GM12865 (cell line): Measurements from ENCODE around the gene ANO3.

Experiments used
- DNase-seq: peaks from one replicate; pipeline ENCODE4 v3.0.0; 2010; ENCODE audit warnings: low read depth
- H3K4me3 ChIP-seq: 2 replicates; pipeline ENCODE4 v1.5.1; 2011; ENCODE audit warnings: mild to moderate bottlenecking, low read depth, low read length, control low read depth
- TF ChIP-seq, protein P1 (sequence below): IDR thresholded peaks from 2 replicates; pipeline ENCODE4 v1.5.1; 2011; ENCODE audit warnings: low read length, control low read depth, low read depth, inconsistent platforms; ENCODE audit not compliant: insufficient read depth; ENCODE audit errors: missing control alignments

ANO3 gene

DNA sequence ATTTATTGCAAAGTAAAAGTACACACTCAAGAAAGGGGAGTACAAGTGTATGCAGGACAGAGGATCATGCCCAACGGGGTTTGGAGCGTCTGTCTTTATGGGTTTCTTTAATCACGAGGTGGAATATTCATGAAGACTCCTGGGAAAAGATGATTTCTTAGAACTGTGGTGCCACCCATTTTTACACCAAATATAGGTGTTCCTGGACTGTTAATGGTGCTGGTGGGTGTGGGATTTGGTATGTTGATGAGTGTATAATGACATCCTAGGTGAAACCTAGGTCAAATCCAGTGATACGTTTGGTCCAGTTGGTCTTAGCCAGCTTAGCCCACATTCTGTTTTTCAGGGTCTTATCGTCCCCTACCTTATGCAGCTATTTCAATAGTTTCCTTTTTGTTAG lies 21.1 kb downstream of the ANO3 start:
- TF ChIP-seq, protein P1, sequence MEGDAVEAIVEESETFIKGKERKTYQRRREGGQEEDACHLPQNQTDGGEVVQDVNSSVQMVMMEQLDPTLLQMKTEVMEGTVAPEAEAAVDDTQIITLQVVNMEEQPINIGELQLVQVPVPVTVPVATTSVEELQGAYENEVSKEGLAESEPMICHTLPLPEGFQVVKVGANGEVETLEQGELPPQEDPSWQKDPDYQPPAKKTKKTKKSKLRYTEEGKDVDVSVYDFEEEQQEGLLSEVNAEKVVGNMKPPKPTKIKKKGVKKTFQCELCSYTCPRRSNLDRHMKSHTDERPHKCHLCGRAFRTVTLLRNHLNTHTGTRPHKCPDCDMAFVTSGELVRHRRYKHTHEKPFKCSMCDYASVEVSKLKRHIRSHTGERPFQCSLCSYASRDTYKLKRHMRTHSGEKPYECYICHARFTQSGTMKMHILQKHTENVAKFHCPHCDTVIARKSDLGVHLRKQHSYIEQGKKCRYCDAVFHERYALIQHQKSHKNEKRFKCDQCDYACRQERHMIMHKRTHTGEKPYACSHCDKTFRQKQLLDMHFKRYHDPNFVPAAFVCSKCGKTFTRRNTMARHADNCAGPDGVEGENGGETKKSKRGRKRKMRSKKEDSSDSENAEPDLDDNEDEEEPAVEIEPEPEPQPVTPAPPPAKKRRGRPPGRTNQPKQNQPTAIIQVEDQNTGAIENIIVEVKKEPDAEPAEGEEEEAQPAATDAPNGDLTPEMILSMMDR: no peak
- no peak overlapping the region for H3K4me3 ChIP-seq
- no peak for DNase-seq

DNA sequence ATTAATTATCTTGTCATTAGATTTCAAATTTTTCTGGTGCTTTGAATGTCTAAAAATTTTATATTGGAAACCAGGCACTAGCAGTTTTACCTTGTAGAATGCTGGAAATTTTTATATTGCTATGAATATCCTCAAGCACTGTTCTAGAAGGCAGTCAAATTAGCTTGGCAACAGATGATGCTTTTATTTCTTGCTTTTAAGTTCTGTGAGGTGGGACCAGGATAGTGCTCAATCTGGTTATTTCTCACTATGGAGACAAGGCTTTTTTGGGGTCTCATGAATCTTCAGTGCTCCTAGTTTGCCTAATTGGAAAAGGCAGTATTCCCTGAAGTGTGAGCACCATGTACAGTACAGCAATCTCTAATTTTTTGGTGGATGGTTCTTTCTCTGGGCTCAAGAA lies 27.1 kb downstream of the ANO3 start:
- TF ChIP-seq, protein P1: no peak
- DNase-seq: no peak
- H3K4me3 ChIP-seq: no peak overlapping the region

DNA sequence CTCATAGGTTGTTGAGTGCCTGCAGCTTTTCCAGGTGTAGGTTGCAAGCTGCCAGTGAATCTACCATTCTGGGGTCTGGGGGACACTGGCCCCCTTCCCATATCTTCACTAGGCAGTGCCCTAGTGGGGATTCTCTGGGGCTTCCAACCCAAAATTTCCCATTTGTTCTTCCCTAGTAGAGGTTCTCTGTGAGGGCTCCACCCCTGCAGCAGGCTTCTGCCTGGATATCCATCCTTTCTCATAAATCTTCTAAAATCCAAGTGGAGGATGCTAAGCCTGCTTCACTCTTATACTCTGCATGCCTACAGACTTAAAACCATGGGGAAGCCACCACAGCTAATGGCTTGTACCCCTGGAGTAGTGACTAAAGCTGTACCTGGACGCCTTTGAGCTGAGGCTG lies 33.4 kb downstream of the ANO3 start:
- TF ChIP-seq, protein P1: no peak
- DNase-seq: no peak
- no peak overlapping the region for H3K4me3 ChIP-seq

DNA sequence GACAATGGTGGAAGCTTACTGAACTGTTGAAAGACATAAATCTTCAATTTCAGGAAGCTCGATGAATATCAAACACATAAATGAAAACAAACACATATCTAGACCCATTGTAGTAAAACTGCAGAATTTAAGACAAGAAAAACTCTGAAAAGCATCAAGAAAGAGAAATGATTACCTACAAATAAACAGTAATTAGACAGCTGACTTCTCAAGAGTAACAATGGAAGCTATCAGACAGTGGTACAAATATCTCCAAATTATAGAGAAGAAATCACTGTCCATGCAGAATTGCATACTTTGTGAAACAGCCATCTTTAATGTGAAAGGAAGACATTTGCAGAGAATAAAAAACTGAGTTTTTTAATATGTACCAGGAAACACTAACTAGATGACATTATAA lies 45.7 kb downstream of the ANO3 start:
- H3K4me3 ChIP-seq: no peak overlapping the region
- TF ChIP-seq, protein P1: no peak
- DNase-seq: no peak

DNA sequence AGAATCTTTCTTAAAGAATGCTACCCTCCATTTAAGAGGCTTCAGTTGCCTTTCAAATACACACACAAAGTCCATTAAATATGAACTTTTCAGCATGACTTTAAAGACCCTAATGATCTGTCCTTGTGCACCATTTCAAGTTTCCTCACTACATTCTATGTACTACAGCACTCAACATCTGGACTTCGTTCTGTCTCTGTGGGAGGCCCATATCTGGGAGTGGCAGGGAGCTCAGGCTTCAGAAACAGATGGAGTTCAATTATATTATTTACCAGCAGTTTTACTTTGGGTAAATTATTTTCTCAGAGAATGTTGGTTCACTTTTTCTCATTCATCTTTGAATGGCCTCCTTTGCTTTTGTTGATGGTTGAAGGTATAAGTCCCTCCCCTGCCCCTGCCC lies 67.4 kb downstream of the ANO3 start:
- no peak overlapping the region for H3K4me3 ChIP-seq
- no peak for DNase-seq
- TF ChIP-seq, protein P1: no peak

DNA sequence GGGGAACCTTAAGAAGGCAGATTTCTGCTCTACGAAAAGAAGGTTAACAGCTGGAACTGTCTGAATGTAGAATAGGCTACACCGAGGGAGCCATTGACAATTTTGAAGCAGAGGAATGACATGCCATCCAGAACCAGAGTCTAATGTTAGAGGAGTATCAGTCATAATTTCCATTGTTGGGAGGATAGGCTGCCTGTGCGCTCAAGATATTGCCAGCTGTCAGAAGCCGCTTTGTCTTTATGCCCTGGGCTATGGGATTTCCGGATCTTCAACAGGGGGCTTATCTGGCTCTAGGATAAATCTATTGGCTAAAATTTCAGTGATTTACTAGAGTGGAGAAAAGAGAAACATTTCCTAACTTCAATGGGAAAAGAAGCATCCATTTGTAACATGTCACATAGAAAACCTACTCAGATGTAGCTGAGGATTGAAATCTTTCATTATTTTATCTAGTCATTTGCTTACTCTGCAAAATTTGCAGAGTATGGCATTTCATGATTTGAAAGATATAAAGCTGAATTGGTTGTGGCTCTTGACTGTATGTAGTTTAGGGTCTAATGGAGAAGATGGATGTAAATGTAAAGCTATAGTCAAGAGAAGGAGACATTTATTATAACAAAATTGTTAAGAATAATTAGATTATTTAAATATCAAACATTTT lies 78.9 kb downstream of the ANO3 start:
- no peak overlapping the region for H3K4me3 ChIP-seq
- DNase-seq: no peak
- TF ChIP-seq, protein P1: no peak

DNA sequence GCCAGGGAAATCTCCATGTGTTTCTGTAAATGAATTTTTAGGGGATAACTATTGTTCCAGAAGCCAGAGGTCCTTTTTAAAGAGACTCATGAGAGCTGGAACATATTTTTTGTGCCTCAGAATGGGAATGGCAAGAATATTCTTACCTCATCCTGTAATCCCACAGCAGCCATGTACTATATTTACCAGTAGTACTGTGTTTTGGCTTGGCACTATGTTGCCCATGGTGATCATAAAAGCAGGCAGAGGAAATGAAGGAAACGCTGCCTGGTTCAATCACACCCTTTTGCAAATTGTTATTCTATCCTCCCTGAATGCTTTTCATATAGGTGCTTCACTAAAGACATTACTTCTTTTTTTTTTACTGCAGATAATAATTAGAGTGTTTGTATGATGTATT lies 81.0 kb downstream of the ANO3 start:
- H3K4me3 ChIP-seq: no peak overlapping the region
- TF ChIP-seq, protein P1: no peak

More for the DNA sequence above, 81.0 kb downstream of the ANO3 start:
- DNase-seq: no peak
